HG03378 (cell line): Measurements from ENCODE around the gene PIGU.
"Not testable (repeated sequence)": the region's sequence is repeated elsewhere in the genome, so short reads cannot be mapped to it uniquely, and the experiment has no call there.

Experiments used
- ATAC-seq: cut with Tn5 transposase; IDR thresholded peaks from one replicate; pipeline ENCODE4 v1.9.1; 2021; ENCODE audit warnings: mild to moderate bottlenecking, moderate library complexity; ENCODE audit not compliant: unreplicated experiment

The PIGU gene

GRCh38 chr20:34706912-34707784 is 30.3 kb upstream of the PIGU start:
- no peak for ATAC-seq

- ATAC-seq, result no peak
Observed at GRCh38 chr20:34706302-34706875, 29.5 kb upstream of the PIGU start.

GRCh38 chr20:34705397-34706301 is 28.8 kb upstream of the PIGU start:
- ATAC-seq, result no peak

GRCh38 chr20:34705008-34705396 is 28.1 kb upstream of the PIGU start:
- ATAC-seq, result no peak

GRCh38 chr20:34704177-34705007 is 27.5 kb upstream of the PIGU start, which contains the start of gene TP53INP2:
TSS of gene TP53INP2 (plus strand) at chr20:34704344. CDS start at chr20:34708740, 4,396 bp downstream.
- no peak for ATAC-seq

GRCh38 chr20:34703424-34704176 is 26.7 kb upstream of the PIGU start:
- ATAC-seq, result no peak

GRCh38 chr20:34703061-34703423 is 26.1 kb upstream of the PIGU start:
- no peak for ATAC-seq

- no peak for ATAC-seq
Observed at GRCh38 chr20:34701405-34702085, 24.7 kb upstream of the PIGU start.

GRCh38 chr20:34693414-34693813 is 16.5 kb upstream of the PIGU start:
- ATAC-seq, result no peak

GRCh38 chr20:34691838-34692237 is 14.9 kb upstream of the PIGU start:
- no peak for ATAC-seq

GRCh38 chr20:34689486-34689885 is 12.6 kb upstream of the PIGU start:
- no peak for ATAC-seq

GRCh38 chr20:34683667-34684066 is 6.8 kb upstream of the PIGU start:
- ATAC-seq, result no peak

GRCh38 chr20:34680586-34681175 is 3.8 kb upstream of the PIGU start:
- no peak for ATAC-seq

- ATAC-seq, result peak; percentile 4
Observed at GRCh38 chr20:34675993-34676641, 775 bp downstream of the PIGU start.

- no peak for ATAC-seq
Observed at GRCh38 chr20:34675561-34675960, 1.3 kb downstream of the PIGU start.

GRCh38 chr20:34673412-34673811 is 3.5 kb downstream of the PIGU start:
- ATAC-seq, result no peak

- ATAC-seq, result no peak
Observed at GRCh38 chr20:34669094-34669493, 7.8 kb downstream of the PIGU start.

GRCh38 chr20:34664751-34665150 is 12.1 kb downstream of the PIGU start:
- not testable (repeated sequence) for ATAC-seq
